ENCODE results near the gene CCDC51. TPM values are rescaled to one million over a fixed set of nuclear protein-coding genes. Genes with fewer than 3 reads are reported as not detected.

CCDC51 gene
- total and polyA plus RNA-seq, 2 of the 13 experiments (the other 11 are each of a cell fraction or from before 2014, with no cell fraction given) = 18.1 to 29.4 TPM

GRCh38 chr3:48441940-48442339 lies 2.0 kb upstream of the CCDC51 start (continued):
- TF ChIP-seq GFI1 (CRISPR knock-in tag; IDR thresholded peaks at IDR 0.05; ENCODE audit: borderline replicate concordance) (0 out of 2 replicates have a peak, but pooled peaks have one; percentile 38), ZNF747 (CRISPR knock-in tag; IDR thresholded peaks at IDR 0.05; ENCODE audit: borderline replicate concordance) (no peak), ZNF281 (CRISPR knock-in tag; IDR thresholded peaks at IDR 0.05; ENCODE audit: borderline replicate concordance) (no peak), SAP130 (CRISPR knock-in tag; IDR thresholded peaks at IDR 0.05; ENCODE audit: low read depth) (peak; percentile 45; the same call in 1 of the 2 replicates), PAXIP1 (CRISPR knock-in tag; conservative IDR thresholded peaks at IDR 0.05) (peak; percentile 43), KDM5B (CRISPR knock-in tag; IDR thresholded peaks at IDR 0.05; ENCODE audit: borderline replicate concordance) (no peak), PHF21A (CRISPR knock-in tag; IDR thresholded peaks at IDR 0.05) (peak; percentile 20; the same call in 1 of the 2 replicates), ZNF557 (CRISPR knock-in tag; IDR thresholded peaks at IDR 0.05) (no peak), PAWR (CRISPR knock-in tag; IDR thresholded peaks at IDR 0.05; ENCODE audit: borderline replicate concordance) (no peak), ZNF770 (CRISPR knock-in tag; IDR thresholded peaks at IDR 0.05) (peak; percentile 78), NFRKB (IDR thresholded peaks at IDR 0.05) (no peak), MED1 (CRISPR knock-in tag; IDR thresholded peaks at IDR 0.05) (no peak), CEBPG (CRISPR knock-in tag; IDR thresholded peaks at IDR 0.05) (0 out of 2 replicates have a peak, but pooled peaks have one; percentile 45), GZF1 (CRISPR knock-in tag; IDR thresholded peaks at IDR 0.05) (no peak), ZNF720 (CRISPR knock-in tag; IDR thresholded peaks at IDR 0.05) (no peak), ARNT (IDR thresholded peaks at IDR 0.05) (no peak), PITX1 (CRISPR knock-in tag; IDR thresholded peaks at IDR 0.05) (peak; percentile 78), ZNF18 (CRISPR knock-in tag; IDR thresholded peaks at IDR 0.05; ENCODE audit: insufficient replicate concordance) (no peak), CEBPB (IDR thresholded peaks at IDR 0.05; ENCODE audit: borderline replicate concordance, low read depth, low read length) (peak; percentile 62; the same call in 1 of the 2 replicates), NFIC (IDR thresholded peaks at IDR 0.05; ENCODE audit: low read length) (no peak), KAT8 (CRISPR knock-in tag; IDR thresholded peaks at IDR 0.05) (no peak)

Data from HepG2 (cell line).